Measurements from ENCODE around the gene SLC39A5. TPM values are rescaled to one million over a fixed set of nuclear protein-coding genes. Genes with fewer than 3 reads are reported as not detected.

The SLC39A5 gene
- total and polyA plus RNA-seq, 2 of the 13 experiments (the other 11 are each of a cell fraction or from before 2014, with no cell fraction given) = 59.7 to 101 TPM

- TF ChIP-seq ZNF160 (CRISPR knock-in tag; IDR thresholded peaks at IDR 0.05) = 0 out of 2 replicates have a peak, but pooled peaks have one; percentile 63
- TF ChIP-seq GLI4 (CRISPR knock-in tag; IDR thresholded peaks at IDR 0.05; ENCODE audit: borderline replicate concordance) = no peak
- TF ChIP-seq REXO4 (CRISPR knock-in tag; IDR thresholded peaks at IDR 0.05; ENCODE audit: borderline replicate concordance) = 0 out of 2 replicates have a peak, but pooled peaks have one; percentile 65
- no peak for TF ChIP-seq ZNF552 (CRISPR knock-in tag; IDR thresholded peaks at IDR 0.05; ENCODE audit: borderline replicate concordance)
- peak; percentile 61 for TF ChIP-seq CTCF (CRISPR knock-in tag; IDR thresholded peaks at IDR 0.05)
- TF ChIP-seq SP4 (CRISPR knock-in tag; IDR thresholded peaks at IDR 0.05) = peak; percentile 78; the same call in 1 of the 2 replicates
- TF ChIP-seq NRL (CRISPR knock-in tag; IDR thresholded peaks at IDR 0.05; ENCODE audit: borderline replicate concordance) = no peak; the same call in 1 of the 2 replicates
- TF ChIP-seq IKZF5 (CRISPR knock-in tag; IDR thresholded peaks at IDR 0.05) = no peak
- no peak for TF ChIP-seq HMGXB3 (CRISPR knock-in tag; IDR thresholded peaks at IDR 0.05; ENCODE audit: borderline replicate concordance)
- TF ChIP-seq ZNF275 (CRISPR knock-in tag; IDR thresholded peaks at IDR 0.05; ENCODE audit: borderline replicate concordance) = 0 out of 2 replicates have a peak, but pooled peaks have one; percentile 48
- TF ChIP-seq BCLAF1 (IDR thresholded peaks at IDR 0.05) = no peak
- no peak for TF ChIP-seq TARDBP (CRISPR knock-in tag; IDR thresholded peaks at IDR 0.05)
- no peak for TF ChIP-seq HNRNPH1 (optimal IDR thresholded peaks at IDR 0.05; ENCODE audit: low read depth, low read length)
- no peak for TF ChIP-seq HMG20B (CRISPR knock-in tag; conservative IDR thresholded peaks at IDR 0.05)
- TF ChIP-seq ZNF773 (CRISPR knock-in tag; IDR thresholded peaks at IDR 0.05; ENCODE audit: borderline replicate concordance) = peak; percentile 55; the same call in 1 of the 2 replicates
Observed at GRCh38 chr12:56258068-56258819, 28.4 kb downstream of the SLC39A5 start, which contains the start of gene ANKRD52 (continued).

Data from HepG2 (cell line).